ENCODE data around the gene GFPT2. TPM values are rescaled to one million over a fixed set of nuclear protein-coding genes. Genes with fewer than 3 reads are reported as not detected.

GFPT2 gene
- total RNA-seq, 1 experiment from 2014 or later, result 138 TPM

DNA sequence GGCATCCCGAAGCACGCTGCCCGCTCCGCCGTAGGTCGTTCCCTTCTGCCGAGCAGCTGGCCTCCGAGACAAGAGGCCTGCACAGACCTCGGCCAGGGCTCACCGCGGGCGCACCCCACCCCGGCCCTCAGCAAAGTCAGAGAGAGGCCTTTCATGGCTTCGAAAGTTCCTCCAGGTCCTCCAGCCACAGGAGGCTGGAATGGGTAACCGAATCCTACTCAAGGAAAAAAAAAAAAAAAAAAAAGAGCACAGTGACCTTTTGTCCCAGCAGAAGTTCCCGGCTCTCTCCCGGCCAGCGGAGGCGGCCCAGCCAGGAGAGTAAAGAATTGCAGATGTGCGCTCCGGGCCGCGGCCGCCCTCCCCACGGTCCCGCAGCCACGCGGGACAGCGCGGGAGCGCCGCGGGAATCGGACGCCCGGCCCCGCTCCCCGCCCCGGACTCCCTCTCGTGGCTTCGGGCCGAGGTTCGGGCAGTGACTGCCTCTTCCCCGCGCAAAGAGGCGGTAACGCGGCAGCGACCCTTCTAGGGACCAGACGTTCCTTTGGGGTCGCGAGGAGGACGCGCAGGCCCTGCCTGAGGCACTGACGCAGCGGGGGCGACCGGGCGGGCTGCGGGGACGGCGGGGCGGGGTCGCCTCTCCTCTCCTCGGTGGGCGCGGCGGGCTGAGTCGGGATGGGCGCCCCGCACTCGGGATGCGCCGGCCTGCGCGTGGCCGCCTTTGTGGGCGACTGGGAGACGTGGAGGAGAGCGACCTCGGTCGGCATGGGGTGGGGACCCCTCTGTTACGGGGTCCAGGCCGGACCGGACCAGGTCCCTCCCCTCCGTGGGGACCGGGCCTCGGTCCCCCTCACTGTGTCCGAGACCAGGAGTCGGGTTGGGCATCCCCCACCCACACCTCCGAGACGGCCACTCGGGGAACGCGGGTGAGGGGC, 754 bp downstream of the GFPT2 start:
- H3K27ac ChIP-seq, result peak overlapping the region; percentile 16
- peak overlapping the region; percentile 96 for H3K4me3 ChIP-seq
- peaks cover 33% of the 10 kb centered on the region for H3K4me1 ChIP-seq (replicated peaks)
- no peaks in the 10 kb centered on the region; the same call in 1 of the 2 replicates for H3K9me3 ChIP-seq (replicated peaks)
- DNase-seq (ENCODE audit: low read depth in 1 of 2, low spot score in 2 of 2), result peak; percentile 48 to 58
- peaks cover 42% of the 10 kb centered on the region for H3K36me3 ChIP-seq
- no peaks in the 10 kb centered on the region for H3K27me3 ChIP-seq (replicated peaks)

DNA sequence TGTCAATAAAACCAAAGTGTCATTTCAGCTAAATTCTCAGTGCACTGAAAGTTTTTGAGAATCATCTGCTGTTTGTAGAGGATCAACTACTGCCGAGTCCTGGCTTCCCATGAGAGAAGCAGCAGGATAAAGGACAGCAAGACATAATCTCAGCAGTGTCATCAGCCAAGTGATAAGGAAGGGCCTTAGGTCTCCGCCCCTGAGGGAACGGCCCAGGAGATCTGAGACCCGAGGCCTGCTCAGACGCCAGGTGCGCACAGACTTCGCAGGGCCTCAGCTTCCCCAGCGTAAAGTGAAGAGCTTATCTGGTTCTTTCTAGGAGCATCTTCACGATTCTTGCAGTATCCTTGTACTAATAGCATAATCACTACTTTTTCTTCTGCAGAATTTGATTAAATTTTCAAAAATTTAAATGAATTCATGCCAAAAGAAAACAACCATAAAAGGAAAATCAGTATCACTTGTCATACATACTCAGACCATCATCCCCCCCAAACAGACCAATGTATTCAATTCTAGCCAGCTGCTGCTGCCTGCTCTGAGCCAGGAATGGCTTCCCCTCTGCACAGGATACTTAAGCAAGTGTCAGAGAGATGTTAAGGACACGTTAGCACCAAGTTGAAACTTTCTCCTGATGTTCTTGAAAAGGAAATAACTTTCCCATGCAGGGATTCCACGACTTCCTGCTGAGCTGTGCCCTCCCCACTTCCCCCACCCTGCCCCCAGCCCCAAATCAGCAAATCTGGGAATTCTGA, 2.2 kb downstream of the GFPT2 start:
- peaks cover 45% of the 10 kb centered on the region for H3K36me3 ChIP-seq
- no peaks in the 10 kb centered on the region for H3K27me3 ChIP-seq (replicated peaks)
- H3K27ac ChIP-seq, result no peak overlapping the region
- no peak for DNase-seq (ENCODE audit: low read depth in 1 of 2, low spot score in 2 of 2)
- no peak overlapping the region; the same call in 1 of the 2 replicates for H3K4me3 ChIP-seq
- no peaks in the 10 kb centered on the region; the same call in 1 of the 2 replicates for H3K9me3 ChIP-seq (replicated peaks)
- H3K4me1 ChIP-seq (replicated peaks), result peaks cover 33% of the 10 kb centered on the region

- DNase-seq (ENCODE audit: low read depth in 1 of 2, low spot score in 2 of 2), result no peak
- Histone ChIP-seq H3K4me3 (no peak overlapping the region), H3K36me3 (peaks cover 51% of the 10 kb centered on the region), H3K9me3 (replicated peaks) (no peaks in the 10 kb centered on the region; the same call in 1 of the 2 replicates), H3K27ac (no peak overlapping the region), H3K27me3 (replicated peaks) (no peaks in the 10 kb centered on the region), H3K4me1 (replicated peaks) (peaks cover 33% of the 10 kb centered on the region)
These were observed 2.8 kb downstream of the GFPT2 start for GRCh38 chr5:180350296-180350695.

- Histone ChIP-seq H3K27me3 (replicated peaks) (no peaks in the 10 kb centered on the region), H3K27ac (no peak overlapping the region), H3K4me3 (no peak overlapping the region), H3K4me1 (replicated peaks) (peaks cover 36% of the 10 kb centered on the region), H3K36me3 (peaks cover 60% of the 10 kb centered on the region), H3K9me3 (replicated peaks) (no peaks in the 10 kb centered on the region; the same call in 1 of the 2 replicates)
- DNase-seq (ENCODE audit: low read depth in 1 of 2, low spot score in 2 of 2), result no peak
These were observed 3.7 kb downstream of the GFPT2 start for GRCh38 chr5:180349391-180349790.

DNA sequence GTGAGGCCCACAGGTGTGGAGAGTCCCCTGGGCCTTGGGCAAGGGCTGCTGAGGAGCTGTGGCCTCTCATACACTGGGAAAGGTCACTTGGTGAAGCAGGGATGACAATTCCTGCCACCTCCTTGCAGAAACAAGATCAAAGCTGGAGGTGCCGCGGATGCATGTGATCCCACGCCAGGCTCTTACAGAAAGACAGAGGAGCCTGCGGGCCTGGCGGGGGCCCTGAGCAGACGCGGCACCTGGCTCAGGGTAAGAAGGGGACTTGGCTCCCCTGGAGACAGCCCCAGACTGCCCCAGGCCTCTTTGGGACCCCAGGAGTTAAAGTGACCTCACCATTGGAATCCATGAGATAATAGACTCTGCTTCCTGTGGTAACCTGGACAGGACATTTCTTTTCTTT, 4.8 kb downstream of the GFPT2 start:
- DNase-seq (ENCODE audit: low read depth in 1 of 2, low spot score in 2 of 2), result no peak
- H3K4me1 ChIP-seq (replicated peaks), result peaks cover 42% of the 10 kb centered on the region
- no peak overlapping the region for H3K27ac ChIP-seq
- no peaks in the 10 kb centered on the region; the same call in 1 of the 2 replicates for H3K9me3 ChIP-seq (replicated peaks)
- no peak overlapping the region for H3K4me3 ChIP-seq
- peaks cover 65% of the 10 kb centered on the region for H3K36me3 ChIP-seq
- no peaks in the 10 kb centered on the region for H3K27me3 ChIP-seq (replicated peaks)

DNA sequence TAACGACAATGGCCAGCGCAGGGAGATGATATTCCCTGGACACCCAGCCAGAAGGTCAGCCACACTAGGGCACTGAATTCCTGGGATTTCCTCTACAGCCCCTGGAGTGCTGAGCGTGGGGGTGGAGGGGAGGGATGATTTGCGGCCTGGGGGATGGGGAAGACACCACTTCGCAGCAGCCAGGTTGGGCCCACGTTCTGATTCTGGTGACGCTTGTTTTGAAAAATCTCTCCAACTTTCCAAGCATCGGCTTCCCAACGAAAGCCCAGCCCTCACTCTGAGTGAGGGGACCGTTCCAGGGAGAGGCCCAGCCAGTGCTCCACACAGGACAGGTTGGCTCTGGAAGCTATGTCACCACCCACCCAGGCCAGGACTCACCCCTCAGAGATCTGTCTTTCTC, 5.4 kb downstream of the GFPT2 start:
- no peak overlapping the region for H3K4me3 ChIP-seq
- H3K36me3 ChIP-seq, result peaks cover 67% of the 10 kb centered on the region
- no peaks in the 10 kb centered on the region for H3K27me3 ChIP-seq (replicated peaks)
- peaks cover 44% of the 10 kb centered on the region for H3K4me1 ChIP-seq (replicated peaks)
- no peak for DNase-seq (ENCODE audit: low read depth in 1 of 2, low spot score in 2 of 2)
- H3K27ac ChIP-seq, result no peak overlapping the region
- H3K9me3 ChIP-seq (replicated peaks), result no peaks in the 10 kb centered on the region

GRCh38 chr5:180346358-180346757, 6.8 kb downstream of the GFPT2 start:
- no peaks in the 10 kb centered on the region for H3K9me3 ChIP-seq (replicated peaks)
- DNase-seq (ENCODE audit: low read depth in 1 of 2, low spot score in 2 of 2), result peak in 1 of 2 experiments; percentile 47
- no peaks in the 10 kb centered on the region for H3K27me3 ChIP-seq (replicated peaks)
- H3K4me1 ChIP-seq (replicated peaks), result peaks cover 46% of the 10 kb centered on the region
- no peak overlapping the region for H3K27ac ChIP-seq
- H3K4me3 ChIP-seq, result no peak overlapping the region
- peaks cover 69% of the 10 kb centered on the region for H3K36me3 ChIP-seq

- H3K36me3 ChIP-seq, result peaks cover 70% of the 10 kb centered on the region
- DNase-seq (ENCODE audit: low read depth in 1 of 2, low spot score in 2 of 2), result no peak
- H3K4me1 ChIP-seq (replicated peaks), result peaks cover 50% of the 10 kb centered on the region
- H3K9me3 ChIP-seq (replicated peaks), result no peaks in the 10 kb centered on the region
- no peak overlapping the region for H3K4me3 ChIP-seq
- no peak overlapping the region for H3K27ac ChIP-seq
- no peaks in the 10 kb centered on the region for H3K27me3 ChIP-seq (replicated peaks)
These were observed 7.4 kb downstream of the GFPT2 start for GRCh38 chr5:180345781-180346180.

- peaks cover 70% of the 10 kb centered on the region for H3K36me3 ChIP-seq
- DNase-seq (ENCODE audit: low read depth in 1 of 2, low spot score in 2 of 2), result no peak
- H3K4me3 ChIP-seq, result no peak overlapping the region
- H3K27me3 ChIP-seq (replicated peaks), result no peaks in the 10 kb centered on the region
- no peak overlapping the region for H3K27ac ChIP-seq
- peaks cover 50% of the 10 kb centered on the region for H3K4me1 ChIP-seq (replicated peaks)
- no peaks in the 10 kb centered on the region for H3K9me3 ChIP-seq (replicated peaks)
These were observed 8.0 kb downstream of the GFPT2 start for GRCh38 chr5:180345186-180345585.

- H3K4me3 ChIP-seq, result no peak overlapping the region
- DNase-seq (ENCODE audit: low read depth in 1 of 2, low spot score in 2 of 2), result no peak
- no peak overlapping the region for H3K27ac ChIP-seq
- H3K36me3 ChIP-seq, result peaks cover 68% of the 10 kb centered on the region
- no peaks in the 10 kb centered on the region for H3K27me3 ChIP-seq (replicated peaks)
- peaks cover 51% of the 10 kb centered on the region for H3K4me1 ChIP-seq (replicated peaks)
- no peaks in the 10 kb centered on the region for H3K9me3 ChIP-seq (replicated peaks)
These were observed 8.5 kb downstream of the GFPT2 start for GRCh38 chr5:180344696-180344999.

DNA sequence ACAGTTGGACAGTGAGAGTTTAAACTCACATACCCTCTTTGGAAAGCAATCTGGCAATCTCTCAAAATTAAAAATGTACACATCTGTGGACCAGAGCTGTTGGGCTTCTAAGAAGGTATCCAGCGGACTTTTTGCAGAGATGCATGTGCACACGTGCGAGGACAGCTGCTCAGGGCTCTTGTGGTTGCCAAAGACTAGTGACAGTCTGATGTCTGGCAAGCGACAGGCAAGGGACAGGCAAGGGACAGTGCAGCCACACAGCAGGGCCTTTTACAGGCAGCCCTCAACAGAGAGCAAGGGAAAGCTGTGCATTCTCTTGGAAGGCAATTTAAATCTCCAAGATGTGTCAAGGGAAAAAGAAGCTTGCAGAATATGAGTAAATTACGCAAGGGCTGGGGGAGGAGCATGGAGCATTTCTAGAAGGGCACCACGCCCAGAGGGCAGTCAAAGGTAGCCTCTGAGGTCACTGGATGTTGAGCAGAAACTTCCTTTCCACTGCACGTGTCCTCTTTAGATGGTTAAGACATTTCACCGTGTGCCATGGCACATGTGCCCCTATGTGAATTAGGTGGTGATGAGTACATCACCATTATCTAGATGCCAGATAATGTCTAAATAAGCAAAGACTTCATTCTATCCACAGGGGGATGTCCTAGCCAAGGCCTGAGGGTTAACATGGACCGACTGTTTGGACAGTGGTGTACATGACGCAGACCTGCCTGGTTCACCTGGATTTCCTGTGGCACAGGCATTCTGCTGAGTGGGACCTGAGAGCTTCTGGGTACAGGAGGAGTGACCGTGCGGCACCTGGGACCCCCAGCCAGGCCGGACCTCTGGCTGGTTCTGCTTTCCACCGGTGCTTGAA, 9.1 kb downstream of the GFPT2 start:
- H3K27me3 ChIP-seq (replicated peaks), result no peaks in the 10 kb centered on the region
- peak overlapping the region; percentile 27; the same call in 1 of the 2 replicates for H3K27ac ChIP-seq
- DNase-seq (ENCODE audit: low read depth in 1 of 2, low spot score in 2 of 2), result peak in 1 of 2 experiments; percentile 29
- H3K9me3 ChIP-seq (replicated peaks), result no peaks in the 10 kb centered on the region
- peaks cover 54% of the 10 kb centered on the region for H3K4me1 ChIP-seq (replicated peaks)
- no peak overlapping the region for H3K4me3 ChIP-seq
- peaks cover 64% of the 10 kb centered on the region for H3K36me3 ChIP-seq

DNA sequence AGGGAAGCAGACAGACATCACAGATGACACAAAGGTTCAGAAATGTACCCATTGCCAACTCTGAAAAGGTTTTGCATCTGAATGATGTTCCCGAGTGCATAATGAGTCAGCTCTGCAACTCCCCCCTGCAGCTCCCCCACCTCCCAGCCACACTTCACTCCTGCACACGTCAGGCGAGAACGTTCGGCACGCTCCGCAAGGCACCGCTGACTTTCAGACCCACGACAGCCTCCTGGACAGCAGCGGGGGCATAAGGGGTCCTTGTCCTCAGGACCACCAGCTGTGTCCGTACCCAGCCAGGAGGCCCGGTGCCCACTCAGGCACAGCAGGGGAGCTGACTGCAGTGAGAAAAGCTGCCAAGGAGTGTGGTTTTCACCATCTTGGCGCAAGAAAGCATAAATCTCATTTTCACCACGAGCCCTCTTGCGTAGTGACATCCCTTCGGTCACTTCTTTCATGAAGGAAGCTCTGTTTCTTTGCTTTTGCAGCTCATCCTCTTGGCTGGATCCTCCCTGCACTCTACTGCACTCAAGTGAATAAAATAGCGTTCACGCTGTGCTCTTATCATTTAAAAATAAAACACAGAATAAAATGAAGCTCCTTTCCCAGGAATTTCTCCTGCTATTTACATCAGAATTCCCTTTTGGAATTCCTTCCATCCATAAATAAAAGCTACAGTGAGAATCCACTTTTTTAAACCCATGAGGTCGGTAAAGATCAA, 9.9 kb downstream of the GFPT2 start:
- Histone ChIP-seq H3K9me3 (replicated peaks) (no peaks in the 10 kb centered on the region), H3K4me3 (no peak overlapping the region), H3K27me3 (replicated peaks) (no peaks in the 10 kb centered on the region), H3K27ac (peak overlapping the region; percentile 27), H3K4me1 (replicated peaks) (peaks cover 57% of the 10 kb centered on the region), H3K36me3 (peaks cover 66% of the 10 kb centered on the region)
- DNase-seq (ENCODE audit: low read depth in 1 of 2, low spot score in 2 of 2), result peak; percentile 70 to 78

DNA sequence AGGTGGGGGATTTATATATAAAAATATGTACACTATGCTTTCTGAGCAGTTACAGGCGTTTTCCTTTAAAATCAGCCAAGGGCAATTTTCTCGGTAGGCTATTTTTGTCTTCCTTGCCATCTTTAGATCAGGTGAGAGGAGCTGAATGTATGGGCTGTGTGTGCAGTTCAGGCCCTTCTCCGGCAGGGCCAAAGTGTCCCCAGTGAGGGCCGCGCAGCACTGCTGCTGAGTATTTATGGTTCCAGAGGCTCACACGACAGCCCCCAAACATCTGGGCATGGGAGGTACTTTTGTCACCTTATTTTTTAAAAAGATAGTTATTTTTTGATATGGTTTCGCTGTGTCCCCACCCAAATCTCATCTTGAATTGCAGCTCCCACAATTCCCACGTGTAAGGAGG, 11.5 kb downstream of the GFPT2 start:
- no peaks in the 10 kb centered on the region for H3K9me3 ChIP-seq (replicated peaks)
- H3K4me3 ChIP-seq, result no peak overlapping the region
- H3K27me3 ChIP-seq (replicated peaks), result no peaks in the 10 kb centered on the region
- peaks cover 72% of the 10 kb centered on the region for H3K4me1 ChIP-seq (replicated peaks)
- no peak for DNase-seq (ENCODE audit: low read depth in 1 of 2, low spot score in 2 of 2)
- H3K36me3 ChIP-seq, result peaks cover 73% of the 10 kb centered on the region
- H3K27ac ChIP-seq, result peak overlapping the region; percentile 29

Measured in SJSA1 (cell line).